Measurements from ENCODE around the gene LMAN1. TPM values are rescaled to one million over a fixed set of nuclear protein-coding genes. Genes with fewer than 3 reads are reported as not detected.

Gene LMAN1
- total and polyA plus RNA-seq, 2 experiments from 2014 or later, result 82.1 to 149 TPM

GRCh38 chr18:59374128-59374527 is 15.1 kb upstream of the LMAN1 start:
- TF ChIP-seq EZH2phosphoT487 (IDR thresholded peaks at IDR 0.05; ENCODE audit: low read depth, severe bottlenecking, unreplicated experiment), result no peak
- H2AFZ ChIP-seq, result no peak overlapping the region

GRCh38 chr18:59372975-59373374 is 13.9 kb upstream of the LMAN1 start:
- Histone ChIP-seq H3K36me3 (replicated peaks; ENCODE audit: insufficient read depth, low read depth) (no peaks in the 10 kb centered on the region), H3K4me3 (no peak overlapping the region), H4K20me1 (ENCODE audit: insufficient read depth, poor library complexity, severe bottlenecking) (no peaks in the 10 kb centered on the region), H3K9me2 (replicated peaks; ENCODE audit: insufficient read depth) (no peaks in the 10 kb centered on the region), H3K79me2 (no peaks in the 10 kb centered on the region), H3K27ac (no peak overlapping the region), H3K4me1 (ENCODE audit: insufficient read depth) (no peaks in the 10 kb centered on the region), H3K4me2 (no peak overlapping the region), H3K27me3 (peaks cover 2% of the 10 kb centered on the region), H2AFZ (no peak overlapping the region), H3K9me3 (ENCODE audit: low read depth) (no peaks in the 10 kb centered on the region)
- WGBS (ENCODE audit: low lambda C conversion rate, missing lambda C conversion rate), result 90% methylated on average over 2 of the region's 2 CpGs
- DNase-seq (ENCODE audit: low spot score), result no peak
- TF ChIP-seq EZH2phosphoT487 (IDR thresholded peaks at IDR 0.05; ENCODE audit: low read depth, severe bottlenecking, unreplicated experiment) (no peak), EZH2 (IDR thresholded peaks at IDR 0.05; ENCODE audit: borderline replicate concordance) (no peak), CTCF (IDR thresholded peaks at IDR 0.05; ENCODE audit: poor library complexity) (no peak)

More at GRCh38 chr18:59374128-59374527, 15.1 kb upstream of the LMAN1 start:
- Histone ChIP-seq H3K9me3 (ENCODE audit: low read depth) (no peaks in the 10 kb centered on the region), H4K20me1 (ENCODE audit: insufficient read depth, poor library complexity, severe bottlenecking) (no peaks in the 10 kb centered on the region), H3K79me2 (no peaks in the 10 kb centered on the region), H3K4me3 (no peak overlapping the region), H3K36me3 (replicated peaks; ENCODE audit: insufficient read depth, low read depth) (no peaks in the 10 kb centered on the region), H3K4me1 (ENCODE audit: insufficient read depth) (no peaks in the 10 kb centered on the region), H3K4me2 (no peak overlapping the region), H3K27ac (no peak overlapping the region), H3K9me2 (replicated peaks; ENCODE audit: insufficient read depth) (no peaks in the 10 kb centered on the region), H3K27me3 (peaks cover 10% of the 10 kb centered on the region)
- WGBS (ENCODE audit: low lambda C conversion rate, missing lambda C conversion rate), result 66% methylated on average over 3 of the region's 3 CpGs
- DNase-seq (ENCODE audit: low spot score), result no peak

GRCh38 chr18:59360381-59360780 is 1.3 kb upstream of the LMAN1 start:
- no peak overlapping the region for H3K4me3 ChIP-seq
- H3K79me2 ChIP-seq, result peaks cover 34% of the 10 kb centered on the region
- no peaks in the 10 kb centered on the region for H3K36me3 ChIP-seq (replicated peaks; ENCODE audit: insufficient read depth, low read depth)
- no peak for DNase-seq (ENCODE audit: low spot score)
- H3K9me2 ChIP-seq (replicated peaks; ENCODE audit: insufficient read depth), result no peaks in the 10 kb centered on the region
- WGBS (ENCODE audit: low lambda C conversion rate, missing lambda C conversion rate), result 95% methylated on average over 3 of the region's 3 CpGs
- H3K9me3 ChIP-seq (ENCODE audit: low read depth), result no peaks in the 10 kb centered on the region
- H3K4me2 ChIP-seq, result peak overlapping the region; percentile 81
- H3K27me3 ChIP-seq, result no peaks in the 10 kb centered on the region
- TF ChIP-seq EZH2 (IDR thresholded peaks at IDR 0.05; ENCODE audit: borderline replicate concordance) (no peak), EZH2phosphoT487 (IDR thresholded peaks at IDR 0.05; ENCODE audit: low read depth, severe bottlenecking, unreplicated experiment) (no peak), CTCF (IDR thresholded peaks at IDR 0.05; ENCODE audit: poor library complexity) (no peak)
- no peaks in the 10 kb centered on the region for H3K4me1 ChIP-seq (ENCODE audit: insufficient read depth)
- no peak overlapping the region for H3K27ac ChIP-seq
- peaks cover 22% of the 10 kb centered on the region for H4K20me1 ChIP-seq (ENCODE audit: insufficient read depth, poor library complexity, severe bottlenecking)
- H2AFZ ChIP-seq, result no peak overlapping the region

- Histone ChIP-seq H3K36me3 (replicated peaks; ENCODE audit: insufficient read depth, low read depth) (no peaks in the 10 kb centered on the region), H4K20me1 (ENCODE audit: insufficient read depth, poor library complexity, severe bottlenecking) (peaks cover 24% of the 10 kb centered on the region), H3K4me2 (peak overlapping the region; percentile 81), H3K9me2 (replicated peaks; ENCODE audit: insufficient read depth) (no peaks in the 10 kb centered on the region), H3K4me1 (ENCODE audit: insufficient read depth) (no peaks in the 10 kb centered on the region), H3K79me2 (peaks cover 43% of the 10 kb centered on the region), H2AFZ (peak overlapping the region; percentile 69), H3K4me3 (peak overlapping the region; percentile 32), H3K27me3 (no peaks in the 10 kb centered on the region), H3K27ac (no peak overlapping the region), H3K9me3 (ENCODE audit: low read depth) (no peaks in the 10 kb centered on the region)
- WGBS (ENCODE audit: low lambda C conversion rate, missing lambda C conversion rate), result 14% methylated on average over 4 of the region's 4 CpGs
- DNase-seq (ENCODE audit: low spot score), result no peak
- TF ChIP-seq EZH2 (IDR thresholded peaks at IDR 0.05; ENCODE audit: borderline replicate concordance) (no peak), CTCF (IDR thresholded peaks at IDR 0.05; ENCODE audit: poor library complexity) (no peak), EZH2phosphoT487 (IDR thresholded peaks at IDR 0.05; ENCODE audit: low read depth, severe bottlenecking, unreplicated experiment) (no peak)
Observed at GRCh38 chr18:59359576-59359952, 499 bp upstream of the LMAN1 start.

All from hepatocyte (in vitro differentiated cells).